Nephron (organoid): Measurements from ENCODE around the gene TNNI2.

Experiments used
- H3K27ac Mint-ChIP-seq, 3 experiments: 2 replicates each; pipeline ENCODE4 v1.8.0; 2020; ENCODE audit warnings: mixed read lengths in 3 of 3, mild to moderate bottlenecking in 2 of 3, moderate library complexity in 1 of 3
- H3K27me3 Mint-ChIP-seq: 2 replicates; pipeline ENCODE4 v1.8.0; 2021; ENCODE audit warnings: low read depth, mild to moderate bottlenecking, moderate library complexity, mixed read lengths
- H3K36me3 Mint-ChIP-seq: 2 replicates; pipeline ENCODE4 v1.8.0; 2020; ENCODE audit warnings: low read depth, mixed read lengths
- H3K4me1 Mint-ChIP-seq: 2 replicates; pipeline ENCODE4 v1.8.0; 2020; ENCODE audit warnings: mixed read lengths
- H3K4me3 Mint-ChIP-seq, 3 experiments: 2 replicates each; pipeline ENCODE4 v1.8.0; 2020; ENCODE audit warnings: mild to moderate bottlenecking in 3 of 3, mixed read lengths in 3 of 3, moderate library complexity in 2 of 3
- H3K9me3 Mint-ChIP-seq: 2 replicates; pipeline ENCODE4 v1.8.0; 2020; ENCODE audit warnings: mixed read lengths
- CTCF ChIP-seq, 3 experiments: fragments of 200-600 bp; sonication (generic); IDR thresholded peaks; one replicate each; pipeline ENCODE4 v1.5.0; 2021; ENCODE audit warnings: antibody characterized with exemption in 3 of 3; ENCODE audit not compliant: unreplicated experiment in 3 of 3

The TNNI2 gene

GRCh38 chr11:1863352-1864216, 24.8 kb downstream of the TNNI2 start:
- peak overlapping the region; percentile 34 to 61 (median 50) for H3K4me3 Mint-ChIP-seq
- peak overlapping the region; percentile 78 to 96 (median 91) for H3K27ac Mint-ChIP-seq
- H3K9me3 Mint-ChIP-seq = no peaks in the 10 kb centered on the region
- H3K27me3 Mint-ChIP-seq = peaks cover 3% of the 10 kb centered on the region
- TF ChIP-seq CTCF (IDR thresholded peaks at IDR 0.05; ENCODE audit: unreplicated experiment in 3 of 3) = no peak
- no peaks in the 10 kb centered on the region for H3K36me3 Mint-ChIP-seq
- H3K4me1 Mint-ChIP-seq = peaks cover 11% of the 10 kb centered on the region

DNA sequence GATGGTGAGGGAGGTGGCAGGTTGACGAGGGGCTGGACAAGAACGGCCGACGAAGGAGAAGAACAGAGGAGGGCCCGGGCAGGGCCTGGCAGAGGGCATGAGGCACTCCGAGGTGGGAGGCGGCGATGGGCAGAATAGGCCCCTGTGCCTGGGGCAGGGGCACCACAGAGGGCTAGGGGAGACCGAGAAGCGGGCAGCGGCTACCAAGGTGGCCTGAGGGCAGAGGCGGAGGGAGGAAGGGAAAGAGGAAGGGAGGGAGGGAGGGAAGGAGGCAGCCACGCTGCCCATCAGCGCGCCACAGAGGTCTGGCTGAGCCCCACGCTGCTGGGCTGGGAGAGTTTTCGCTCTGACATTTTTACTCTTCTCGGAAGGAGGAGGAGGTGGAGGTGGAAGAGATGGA, 25.4 kb downstream of the TNNI2 start:
- peaks cover 3% of the 10 kb centered on the region for H3K27me3 Mint-ChIP-seq
- H3K36me3 Mint-ChIP-seq = no peaks in the 10 kb centered on the region
- peak overlapping the region; percentile 34 to 61 (median 50) for H3K4me3 Mint-ChIP-seq
- TF ChIP-seq CTCF (IDR thresholded peaks at IDR 0.05; ENCODE audit: unreplicated experiment in 3 of 3) = no peak
- H3K4me1 Mint-ChIP-seq = peaks cover 11% of the 10 kb centered on the region
- H3K9me3 Mint-ChIP-seq = no peaks in the 10 kb centered on the region
- peak overlapping the region; percentile 78 to 96 (median 91) for H3K27ac Mint-ChIP-seq

DNA sequence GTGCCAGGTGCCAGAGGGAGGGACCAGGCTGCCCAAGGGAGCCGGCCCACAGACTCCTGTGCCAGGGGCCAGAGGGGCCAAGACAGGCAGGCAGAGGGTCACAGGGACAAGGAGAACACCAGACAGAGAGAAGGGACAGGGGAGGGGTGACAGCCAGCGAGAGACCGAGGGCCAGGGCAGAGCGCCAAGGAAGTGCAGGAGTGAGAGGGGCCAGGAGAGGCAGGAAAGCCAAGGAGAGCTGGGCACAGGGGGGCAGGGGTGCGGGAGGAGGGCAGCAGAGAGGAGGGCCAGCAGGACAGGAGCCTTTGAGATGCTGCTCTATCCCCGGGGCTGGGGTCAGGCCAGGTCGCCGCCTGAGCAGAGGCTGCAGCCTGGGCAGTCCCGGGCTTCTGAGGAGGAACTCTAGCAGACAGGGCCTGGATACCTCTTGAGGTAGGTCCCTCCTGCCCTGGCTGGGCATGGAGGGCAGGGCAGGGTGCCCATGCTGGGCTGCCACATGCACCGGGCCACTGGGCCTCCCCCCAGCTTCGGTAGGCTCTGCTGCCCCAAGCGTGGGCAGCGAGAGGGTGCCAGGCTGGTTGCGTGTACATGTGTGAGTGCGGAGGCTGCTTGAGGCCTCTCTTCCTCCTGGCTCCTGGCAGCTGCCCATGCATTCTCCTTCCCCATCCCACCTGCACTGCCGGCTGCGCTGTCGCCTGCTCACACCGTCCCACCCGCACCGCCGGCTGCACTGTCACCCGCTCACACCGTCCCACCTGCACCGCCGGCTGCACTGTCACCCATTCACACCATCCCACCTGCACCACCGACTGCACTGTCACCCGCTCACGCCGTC, 26.3 kb downstream of the TNNI2 start:
- Mint-ChIP-seq H3K4me1 (peaks cover 11% of the 10 kb centered on the region), H3K27ac (peak overlapping the region; percentile 78 to 96 (median 91)), H3K36me3 (no peaks in the 10 kb centered on the region), H3K27me3 (peaks cover 8% of the 10 kb centered on the region), H3K9me3 (no peaks in the 10 kb centered on the region), H3K4me3 (peak overlapping the region in 1 of 3 experiments; percentile 15)
- no peak for TF ChIP-seq CTCF (IDR thresholded peaks at IDR 0.05; ENCODE audit: unreplicated experiment in 3 of 3)

DNA sequence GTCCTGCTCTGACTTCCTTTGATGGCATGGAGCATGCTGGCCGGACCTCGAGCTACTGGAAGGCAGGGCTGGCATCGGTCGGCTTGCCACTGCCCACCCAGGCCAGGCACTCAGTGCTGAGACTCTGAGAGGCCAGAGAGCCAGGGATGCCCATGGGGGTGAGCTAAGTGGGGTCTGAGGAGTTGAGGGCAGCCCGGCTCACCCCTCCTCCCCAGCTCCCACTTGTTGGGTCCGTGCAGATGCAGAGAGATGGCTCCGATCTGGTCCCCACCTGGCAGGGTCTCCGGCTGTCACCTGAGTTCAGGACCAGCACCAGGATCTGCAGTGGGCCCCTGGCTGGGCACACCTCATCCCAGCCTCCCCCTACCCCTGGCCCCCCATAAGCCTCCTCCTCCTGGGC, 27.4 kb downstream of the TNNI2 start:
- peaks cover 19% of the 10 kb centered on the region for H3K4me1 Mint-ChIP-seq
- TF ChIP-seq CTCF (IDR thresholded peaks at IDR 0.05; ENCODE audit: unreplicated experiment in 3 of 3) = no peak

DNA sequence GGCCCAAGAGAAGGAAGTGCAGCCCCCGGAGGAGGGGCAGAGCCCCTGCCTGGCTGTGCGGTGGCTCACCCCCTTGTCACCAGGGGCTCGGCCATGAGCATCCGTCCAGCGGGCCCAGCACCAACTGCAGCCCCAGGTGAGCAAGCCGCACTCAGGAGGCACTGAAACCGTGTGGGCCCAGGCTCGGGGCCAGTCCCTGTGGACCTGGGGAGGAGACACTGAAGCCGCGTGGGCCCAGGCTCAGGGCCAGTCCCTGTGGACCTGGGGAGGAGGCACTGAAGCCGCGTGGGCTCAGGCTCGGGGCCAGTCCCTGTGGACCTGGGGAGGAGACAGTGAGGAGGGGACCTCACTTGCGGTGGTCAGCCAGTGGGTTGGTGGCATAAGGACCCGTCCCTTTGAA, 28.0 kb downstream of the TNNI2 start:
- peak overlapping the region in 1 of 3 experiments; percentile 50 for H3K27ac Mint-ChIP-seq
- TF ChIP-seq CTCF (IDR thresholded peaks at IDR 0.05; ENCODE audit: unreplicated experiment in 3 of 3) = no peak
- H3K9me3 Mint-ChIP-seq = no peaks in the 10 kb centered on the region
- H3K27me3 Mint-ChIP-seq = peaks cover 13% of the 10 kb centered on the region
- H3K36me3 Mint-ChIP-seq = no peaks in the 10 kb centered on the region
- no peak overlapping the region for H3K4me3 Mint-ChIP-seq
- peaks cover 19% of the 10 kb centered on the region for H3K4me1 Mint-ChIP-seq

More for the DNA sequence above, 27.4 kb downstream of the TNNI2 start:
- H3K36me3 Mint-ChIP-seq = no peaks in the 10 kb centered on the region
- H3K9me3 Mint-ChIP-seq = no peaks in the 10 kb centered on the region
- H3K27ac Mint-ChIP-seq = peak overlapping the region in 1 of 3 experiments; percentile 78
- peaks cover 13% of the 10 kb centered on the region for H3K27me3 Mint-ChIP-seq
- H3K4me3 Mint-ChIP-seq = no peak overlapping the region
